Natural killer cell (primary cell): ENCODE data around the gene NAIF1. TPM values are rescaled to one million over a fixed set of nuclear protein-coding genes. Genes with fewer than 3 reads are reported as not detected.
"Not testable (repeated sequence)": the region's sequence is repeated elsewhere in the genome, so short reads cannot be mapped to it uniquely, and the experiment has no call there.

Source experiments
- ATAC-seq, 3 donors: fragments of 150-1000 bp in 2 of 3; fragments of 200-7000 bp in 1 of 3; cut with Tn5 transposase; 1 replicate in 1 of 3; 2 replicates in 2 of 3; pipeline ENCODE4 v1.10.0; 2021; ENCODE audit warnings: mild to moderate bottlenecking in 2 of 3, moderate library complexity in 2 of 3
- DNase-seq, 2 donors: peaks; one replicate each; pipeline versions ENCODE4 v3.0.0 to v3.0.0-alpha.2; 2013 to 2021; ENCODE audit warnings: mixed read lengths in 1 of 2
- H3K27ac ChIP-seq: one replicate; pipeline ENCODE4 v1.5.1; 2013; ENCODE audit warnings: mild to moderate bottlenecking, low read length
- H3K27me3 ChIP-seq: one replicate; pipeline ENCODE4 v1.6.1; 2013; ENCODE audit warnings: low read length; ENCODE audit not compliant: control insufficient read depth, insufficient read depth
- H3K36me3 ChIP-seq: one replicate; pipeline ENCODE4 v1.6.1; 2013; ENCODE audit warnings: low read length; ENCODE audit not compliant: control insufficient read depth, insufficient read depth
- H3K4me1 ChIP-seq: one replicate; pipeline ENCODE4 v1.6.1; 2013; ENCODE audit warnings: low read length; ENCODE audit not compliant: control insufficient read depth, insufficient read depth
- H3K4me3 ChIP-seq: one replicate; pipeline ENCODE4 v1.5.1; 2013; ENCODE audit warnings: low read length
- H3K9me3 ChIP-seq: one replicate; pipeline ENCODE4 v1.6.1; 2013; ENCODE audit warnings: low read length; ENCODE audit not compliant: control insufficient read depth, insufficient read depth
- H3K27ac Mint-ChIP-seq, 2 donors: one replicate each; pipeline ENCODE4 v1.8.0; 2022; ENCODE audit warnings: mild to moderate bottlenecking in 2 of 2, mixed read lengths in 2 of 2, moderate library complexity in 1 of 2
- H3K27me3 Mint-ChIP-seq, 2 donors: one replicate each; pipeline ENCODE4 v1.8.0; 2022; ENCODE audit warnings: low read depth in 2 of 2, mixed read lengths in 2 of 2
- H3K36me3 Mint-ChIP-seq: one replicate; pipeline ENCODE4 v1.8.0; 2022; ENCODE audit warnings: mixed read lengths
- H3K4me1 Mint-ChIP-seq, 2 donors: one replicate each; pipeline ENCODE4 v1.8.0; 2022; ENCODE audit warnings: mixed read lengths in 2 of 2
- H3K4me3 Mint-ChIP-seq: one replicate; pipeline ENCODE4 v1.8.0; 2022; ENCODE audit warnings: mild to moderate bottlenecking, moderate library complexity, mixed read lengths
- H3K9me3 Mint-ChIP-seq, 2 donors: one replicate each; pipeline ENCODE4 v1.8.0; 2022; ENCODE audit warnings: mixed read lengths in 2 of 2
- CTCF ChIP-seq: fragments of 200-600 bp; IDR thresholded peaks from one replicate; pipeline ENCODE4 v1.8.0; 2022; ENCODE audit warnings: antibody characterized with exemption
- WGBS: methylation state at CpG from one replicate; pipeline ENCODE4 v1.1.7; 2013; ENCODE audit warnings: missing lambda C conversion rate; ENCODE audit not compliant: insufficient coverage; 5-methylcytosine and 5-hydroxymethylcytosine counted together
- intact Hi-C: fragments of 100-400 bp; cut with micrococcal nuclease; formaldehyde crosslinking; loops from one replicate; pipeline ENCODE4 v1.14.2; 2022
- total RNA-seq, 4 donors: library from RNA; stranded (reverse); fragments of 120-200 nt in 1 of 4; gene quantifications; one replicate each; pipeline versions ENCODE4 v1.2.3 to v1.2.4, GENCODE V29; 2013 to 2022

Gene NAIF1
- total RNA-seq, 3 donors from 2014 or later (not counting 1 experiment from before 2014, with no cell fraction given) = 11.9 to 12.6 (median 12.1) TPM

DNA sequence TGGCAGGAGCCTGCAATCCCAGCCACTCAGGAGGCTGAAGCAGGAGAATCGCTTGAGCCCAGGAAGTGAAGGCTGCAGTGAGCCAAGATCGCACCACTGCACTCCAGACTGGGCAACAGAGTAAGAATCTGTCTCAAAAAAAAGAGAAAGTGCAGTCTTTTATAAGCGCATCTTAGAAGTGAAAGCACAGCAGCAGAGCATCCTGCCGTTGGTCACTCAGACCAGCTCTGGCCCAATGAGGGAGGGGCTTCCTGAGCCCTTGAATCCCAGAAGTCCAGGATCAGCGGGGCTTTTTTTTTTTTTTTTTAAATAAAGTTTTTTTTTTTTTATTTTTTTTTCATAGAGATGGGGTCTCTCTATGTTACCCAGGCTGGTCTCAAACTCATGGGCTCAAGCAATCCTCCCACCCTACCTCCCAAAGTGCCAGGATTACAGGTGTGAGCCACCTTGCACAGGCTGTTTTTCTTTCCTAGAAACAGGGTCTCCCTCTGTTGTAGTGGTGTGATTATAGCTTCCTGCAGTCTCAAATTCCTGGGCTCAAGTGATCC is 42.3 kb downstream of the NAIF1 start:
- no peaks in the 10 kb centered on the region for H3K9me3 ChIP-seq
- intact Hi-C loops = no loop called here
- peak in 1 of 2 donors; percentile 55 for DNase-seq

DNA sequence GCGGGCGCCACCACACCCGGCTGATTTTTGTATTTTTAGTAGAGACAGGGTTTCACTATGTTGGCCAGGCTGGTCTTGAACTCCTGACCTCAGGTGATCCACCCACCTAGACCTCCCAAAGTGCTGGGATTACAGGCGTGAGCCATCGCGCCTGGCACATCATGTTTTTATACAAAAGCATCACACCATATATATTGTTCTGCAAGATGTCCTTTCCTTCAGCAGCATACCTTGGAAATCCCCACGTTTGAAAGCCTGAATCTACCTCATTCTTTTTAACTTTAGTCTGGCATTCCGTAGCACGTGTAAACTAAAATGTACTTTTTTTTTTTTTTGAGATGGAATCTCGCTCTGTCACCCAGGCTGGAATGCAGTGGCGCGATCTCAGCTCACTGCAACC is 43.4 kb downstream of the NAIF1 start:
- H3K4me1 Mint-ChIP-seq = peaks cover 35 to 57% of the 10 kb centered on the region in 2 donors
- peak in 1 of 2 donors; percentile 75 for DNase-seq
- peaks cover 65% of the 10 kb centered on the region for H3K4me1 ChIP-seq
- H3K27me3 ChIP-seq, H3K4me3 Mint-ChIP-seq, H3K27ac ChIP-seq, H3K9me3 ChIP-seq, H3K9me3 Mint-ChIP-seq, intact Hi-C loops, H3K4me3 ChIP-seq, ATAC-seq, H3K36me3 ChIP-seq, H3K36me3 Mint-ChIP-seq, H3K27me3 Mint-ChIP-seq: not testable (repeated sequence)
- H3K27ac Mint-ChIP-seq = peak overlapping the region; percentile 20 to 36
- 91% methylated on average over 12 of the region's 12 CpGs for WGBS

More for the DNA sequence above, 42.3 kb downstream of the NAIF1 start:
- no peak for TF ChIP-seq CTCF
- WGBS = 39% methylated on average over 4 of the region's 5 CpGs
- H3K4me1 ChIP-seq = peaks cover 77% of the 10 kb centered on the region
- H3K27me3 Mint-ChIP-seq = no peaks in the 10 kb centered on the region
- H3K27ac Mint-ChIP-seq = peak overlapping the region; percentile 95
- no peaks in the 10 kb centered on the region for H3K36me3 ChIP-seq
- ATAC-seq = no peak
- H3K4me3 Mint-ChIP-seq = peak overlapping the region; percentile 73
- H3K27me3 ChIP-seq = no peaks in the 10 kb centered on the region
- H3K27ac ChIP-seq = peak overlapping the region; percentile 93
- peaks cover 39 to 61% of the 10 kb centered on the region in 2 donors for H3K4me1 Mint-ChIP-seq
- no peaks in the 10 kb centered on the region for H3K9me3 Mint-ChIP-seq
- H3K4me3 ChIP-seq = no peak overlapping the region
- H3K36me3 Mint-ChIP-seq = no peaks in the 10 kb centered on the region

GRCh38 chr9:128022886-128023285 is 44.2 kb downstream of the NAIF1 start:
- H3K27ac Mint-ChIP-seq = peak overlapping the region in 1 of 2 donors; percentile 20
- H3K9me3 Mint-ChIP-seq = no peaks in the 10 kb centered on the region
- peaks cover 58% of the 10 kb centered on the region for H3K4me1 ChIP-seq
- no peak overlapping the region for H3K27ac ChIP-seq
- no peak overlapping the region for H3K4me3 Mint-ChIP-seq
- DNase-seq = peak in 1 of 2 donors; percentile 34
- no peak for TF ChIP-seq CTCF
- H3K9me3 ChIP-seq = no peaks in the 10 kb centered on the region
- H3K36me3 Mint-ChIP-seq = no peaks in the 10 kb centered on the region
- H3K27me3 Mint-ChIP-seq = no peaks in the 10 kb centered on the region
- no peaks in the 10 kb centered on the region for H3K36me3 ChIP-seq
- 56% methylated on average over 2 of the region's 2 CpGs for WGBS
- no peak overlapping the region for H3K4me3 ChIP-seq
- intact Hi-C loops = no loop called here
- peaks cover 33 to 49% of the 10 kb centered on the region in 2 donors for H3K4me1 Mint-ChIP-seq
- no peak for ATAC-seq
- no peaks in the 10 kb centered on the region for H3K27me3 ChIP-seq

GRCh38 chr9:128021098-128021497 is 46.0 kb downstream of the NAIF1 start:
- Mint-ChIP-seq H3K27me3 (no peaks in the 10 kb centered on the region), H3K36me3 (no peaks in the 10 kb centered on the region), H3K4me1 (peaks cover 20 to 31% of the 10 kb centered on the region in 2 donors), H3K9me3 (no peaks in the 10 kb centered on the region), H3K4me3 (no peak overlapping the region), H3K27ac (peak overlapping the region; percentile 26 to 33)
- intact Hi-C loops = no loop called here
- H3K4me1 ChIP-seq = peaks cover 40% of the 10 kb centered on the region
- no peaks in the 10 kb centered on the region for H3K27me3 ChIP-seq
- H3K9me3 ChIP-seq = no peaks in the 10 kb centered on the region
- 45% methylated on average over 1 of the region's 1 CpG for WGBS
- ATAC-seq = no peak
- H3K27ac ChIP-seq = no peak overlapping the region
- no peak for DNase-seq
- H3K36me3 ChIP-seq = no peaks in the 10 kb centered on the region
- TF ChIP-seq CTCF = no peak
- H3K4me3 ChIP-seq = no peak overlapping the region
